Body of pancreas (tissue), 4 donors: ENCODE data around the gene KANSL3. TPM values are rescaled to one million over a fixed set of nuclear protein-coding genes. Genes with fewer than 3 reads are reported as not detected.
"Not testable (repeated sequence)": the region's sequence is repeated elsewhere in the genome, so short reads cannot be mapped to it uniquely, and the experiment has no call there.

Experiments
- ATAC-seq: fragments of 150-250 bp; one replicate; pipeline ENCODE4 v1.9.1; 2016
- DNase-seq, 4 donors: peaks; one replicate each; pipeline ENCODE4 v3.0.0-alpha.2; 2019
- H3K27ac ChIP-seq, 4 donors: fragments of 200-600 bp; sonication (generic); 1 replicate in 3 of 4; 2 replicates in 1 of 4; pipeline versions ENCODE4 v1.5.1 to v1.6.1; 2016 to 2019; ENCODE audit warnings: mild to moderate bottlenecking in 1 of 4, mixed read lengths in 1 of 4, moderate library complexity in 1 of 4
- H3K27me3 ChIP-seq, 2 donors: fragments of 200-600 bp; sonication (generic); one replicate each; pipeline ENCODE4 v1.6.0; 2016; ENCODE audit warnings: mild to moderate bottlenecking in 1 of 2
- H3K36me3 ChIP-seq, 2 donors: fragments of 200-600 bp; sonication (generic); replicated peaks in 1 of 2; 2 replicates each; pipeline ENCODE4 v1.5.1; 2016; ENCODE audit warnings: low read depth in 2 of 2; ENCODE audit not compliant: insufficient read depth in 1 of 2
- H3K4me1 ChIP-seq: fragments of 200-600 bp; sonication (generic); one replicate; pipeline ENCODE4 v1.6.0; 2016
- H3K4me3 ChIP-seq, 2 donors: fragments of 200-600 bp; sonication (generic); 1 replicate in 1 of 2; 2 replicates in 1 of 2; pipeline ENCODE4 v1.5.1; 2016 to 2019
- H3K9me3 ChIP-seq, 3 donors: fragments of 200-600 bp; sonication (generic); 1 replicate in 2 of 3; 2 replicates in 1 of 3; pipeline ENCODE4 v1.5.1; 2016
- POLR2A ChIP-seq, 3 donors: fragments of 450-650 bp; IDR thresholded peaks; one replicate each; pipeline ENCODE4 v1.6.1; 2016; ENCODE audit warnings: antibody characterized with exemption in 3 of 3, mild to moderate bottlenecking in 2 of 3
- WGBS, 2 donors: methylation state at CpG; one replicate each; pipeline ENCODE4 v1.1.5; 2017; 5-methylcytosine and 5-hydroxymethylcytosine counted together
- intact Hi-C: fragments of 100-400 bp; cut with DNase I; formaldehyde crosslinking; loops from one replicate; pipeline ENCODE4 v1.15.1; 2023
- total RNA-seq, 2 donors: library from RNA; depleted of rRNA; stranded (reverse); fragments of >200 nt; gene quantifications; one replicate each; pipeline ENCODE4 v1.1.0, GENCODE V29; 2016
- TF ChIP-seq, protein P1 (sequence below), 7 experiments: fragments of 450-650 bp in 4 of 7; fragments of 200-600 bp in 3 of 7; sonication (generic) in 3 of 7; IDR thresholded peaks; one replicate each; pipeline ENCODE4 v1.5.1; 2016 to 2019; ENCODE audit warnings: antibody characterized with exemption in 7 of 7

KANSL3 gene
- total RNA-seq, 2 donors from 2014 or later = 36.6 to 50.4 TPM

DNA sequence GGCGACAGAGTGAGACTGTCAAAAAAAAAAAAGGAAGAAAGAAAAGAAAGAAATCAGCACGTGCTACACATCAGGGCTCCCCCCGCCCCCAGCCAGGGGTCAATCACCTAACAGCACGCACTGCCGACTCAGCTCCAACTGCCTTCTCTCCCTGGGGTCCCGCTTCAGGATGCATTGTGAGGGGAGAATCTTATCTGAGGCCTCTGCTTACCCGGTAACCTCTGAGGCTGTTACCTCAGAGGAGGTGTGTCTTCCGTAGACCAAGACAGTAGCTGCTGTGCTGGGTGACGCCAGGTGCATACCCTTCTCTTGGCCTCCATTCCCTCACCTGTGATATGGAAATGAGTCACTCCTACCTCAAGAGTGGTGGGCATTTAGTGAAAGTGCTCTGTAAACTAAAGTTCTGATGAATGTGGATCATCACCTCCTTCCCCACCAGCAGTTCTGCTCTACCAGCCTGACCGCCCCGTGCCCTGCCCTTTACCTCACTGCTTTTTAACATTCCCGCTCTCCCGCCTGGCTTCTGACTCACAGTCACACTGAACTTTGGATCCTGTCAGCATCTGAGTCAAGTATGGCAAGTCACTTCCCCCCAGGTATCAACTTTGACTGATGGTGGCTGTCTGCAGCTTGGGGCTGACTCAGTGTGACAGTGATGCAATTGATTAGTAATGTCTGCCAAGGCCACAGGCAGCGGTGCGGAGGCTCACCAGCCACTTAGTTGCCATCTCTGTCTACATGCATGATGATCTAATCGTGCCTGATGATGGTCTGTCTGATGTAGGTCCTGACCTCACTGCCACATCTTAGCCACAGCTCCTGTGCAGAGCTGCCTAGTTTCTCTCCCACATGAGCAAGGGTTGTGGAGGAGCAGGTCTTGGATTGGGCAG lies 81.4 kb downstream of the KANSL3 start:
- no peaks in the 10 kb centered on the region for H3K9me3 ChIP-seq
- TF ChIP-seq POLR2A (IDR thresholded peaks at IDR 0.05) = no peak
- TF ChIP-seq, protein P1, sequence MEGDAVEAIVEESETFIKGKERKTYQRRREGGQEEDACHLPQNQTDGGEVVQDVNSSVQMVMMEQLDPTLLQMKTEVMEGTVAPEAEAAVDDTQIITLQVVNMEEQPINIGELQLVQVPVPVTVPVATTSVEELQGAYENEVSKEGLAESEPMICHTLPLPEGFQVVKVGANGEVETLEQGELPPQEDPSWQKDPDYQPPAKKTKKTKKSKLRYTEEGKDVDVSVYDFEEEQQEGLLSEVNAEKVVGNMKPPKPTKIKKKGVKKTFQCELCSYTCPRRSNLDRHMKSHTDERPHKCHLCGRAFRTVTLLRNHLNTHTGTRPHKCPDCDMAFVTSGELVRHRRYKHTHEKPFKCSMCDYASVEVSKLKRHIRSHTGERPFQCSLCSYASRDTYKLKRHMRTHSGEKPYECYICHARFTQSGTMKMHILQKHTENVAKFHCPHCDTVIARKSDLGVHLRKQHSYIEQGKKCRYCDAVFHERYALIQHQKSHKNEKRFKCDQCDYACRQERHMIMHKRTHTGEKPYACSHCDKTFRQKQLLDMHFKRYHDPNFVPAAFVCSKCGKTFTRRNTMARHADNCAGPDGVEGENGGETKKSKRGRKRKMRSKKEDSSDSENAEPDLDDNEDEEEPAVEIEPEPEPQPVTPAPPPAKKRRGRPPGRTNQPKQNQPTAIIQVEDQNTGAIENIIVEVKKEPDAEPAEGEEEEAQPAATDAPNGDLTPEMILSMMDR (IDR thresholded peaks at IDR 0.05) = no peak
- 76 to 78% methylated on average over 16 of the region's 16 CpGs for WGBS, 2 donors
- no peaks in the 10 kb centered on the region for H3K27me3 ChIP-seq
- DNase-seq = peak in 3 of 4 donors; percentile 42 to 62 (median 43)
- peaks cover 7% of the 10 kb centered on the region for H3K4me1 ChIP-seq
- peak; percentile 57 for ATAC-seq
- intact Hi-C loops = no loop called here
- H3K4me3 ChIP-seq = no peak overlapping the region
- H3K36me3 ChIP-seq = no peaks in the 10 kb centered on the region
- peak overlapping the region in 1 of 4 donors; percentile 3 for H3K27ac ChIP-seq

DNA sequence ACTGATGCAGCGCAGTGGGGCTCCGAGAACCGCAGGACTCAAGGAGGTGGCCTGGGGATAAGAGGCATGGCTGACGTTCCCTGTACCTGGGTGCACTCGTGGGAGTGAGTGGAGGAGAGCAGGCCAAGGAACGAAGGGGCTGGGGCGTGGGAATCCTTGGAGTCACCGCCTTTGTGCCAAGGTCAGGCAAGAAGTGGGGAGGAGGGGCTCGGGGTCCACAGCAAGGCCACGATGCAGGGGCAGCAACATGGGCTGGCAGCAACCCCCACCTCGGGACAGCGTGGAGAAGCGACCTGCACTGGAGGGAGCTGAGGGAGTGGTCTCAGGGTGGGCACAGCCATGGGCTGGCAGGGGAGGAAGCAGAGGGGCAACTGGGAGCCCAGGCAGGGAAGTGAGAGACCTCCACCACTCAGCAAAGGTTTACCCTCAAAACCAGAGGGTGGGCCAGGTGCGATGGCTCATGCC lies 82.9 kb downstream of the KANSL3 start:
- no peak for ATAC-seq
- WGBS, 2 donors = 68 to 81% methylated on average over 14 of the region's 14 CpGs
- intact Hi-C loops = no loop called here

DNA sequence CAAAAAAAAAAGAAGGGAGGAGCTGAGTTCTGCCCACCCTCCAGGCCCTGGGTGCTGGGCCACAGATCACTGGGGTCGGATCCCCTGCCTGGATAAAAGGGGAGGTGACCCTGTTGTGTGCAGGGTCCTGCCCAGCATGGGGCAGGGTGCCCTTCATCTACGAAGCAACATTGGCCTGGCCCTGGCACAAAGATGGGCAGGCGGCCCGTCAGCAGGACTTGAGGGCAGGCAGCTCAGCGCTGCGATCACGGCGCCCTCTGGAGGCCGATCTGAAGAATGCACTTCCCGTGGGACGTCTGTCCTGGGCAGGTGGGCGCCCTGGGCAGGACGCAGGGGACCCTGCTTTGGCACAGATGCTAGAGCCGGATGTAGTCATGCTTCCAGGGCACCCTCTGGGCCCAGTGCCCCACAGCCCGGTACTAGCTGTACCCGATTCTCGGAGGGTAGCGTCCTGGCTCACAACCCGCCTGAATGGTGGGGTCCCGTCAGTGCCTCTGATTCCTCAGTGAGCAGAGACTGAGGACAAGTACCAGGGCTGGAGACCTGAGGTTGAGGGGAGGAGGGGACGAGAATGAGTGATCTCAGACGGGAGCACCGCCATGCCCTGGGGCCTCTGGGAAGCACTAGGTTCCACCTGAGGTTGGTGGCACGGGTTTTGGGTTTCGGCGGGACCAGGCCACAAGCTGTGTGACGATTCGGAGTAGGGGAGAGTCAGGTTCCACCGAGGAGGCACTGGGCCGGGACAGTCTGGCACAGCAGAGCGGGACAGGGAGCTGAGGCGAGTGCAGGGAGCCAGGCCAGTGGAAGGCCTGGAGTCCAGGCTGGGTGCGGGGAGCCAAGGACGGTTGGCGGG lies 83.6 kb downstream of the KANSL3 start:
- DNase-seq = peak; percentile 63 to 78 (median 72)
- H3K27me3 ChIP-seq = no peaks in the 10 kb centered on the region
- no peaks in the 10 kb centered on the region for H3K9me3 ChIP-seq
- peak; percentile 45 for ATAC-seq
- H3K4me3 ChIP-seq = no peak overlapping the region
- no peaks in the 10 kb centered on the region for H3K36me3 ChIP-seq
- TF ChIP-seq, protein P1 (IDR thresholded peaks at IDR 0.05) = peak; percentile 72 to 93 (median 84)
- TF ChIP-seq POLR2A (IDR thresholded peaks at IDR 0.05) = no peak
- peaks cover 17% of the 10 kb centered on the region for H3K4me1 ChIP-seq
- intact Hi-C loops = loop anchor here (5.0 kb wide), 1 partner anchor 248 kb away; no protein-coding TSS in a partner anchor
- 37 to 77% methylated on average over 6 to 35 of the region's 35 CpGs for WGBS, 2 donors
- H3K27ac ChIP-seq = no peak overlapping the region

More for the DNA sequence above, 82.9 kb downstream of the KANSL3 start:
- Histone ChIP-seq H3K27ac (no peak overlapping the region), H3K27me3 (no peaks in the 10 kb centered on the region), H3K9me3 (no peaks in the 10 kb centered on the region), H3K4me1 (peaks cover 10% of the 10 kb centered on the region), H3K4me3 (no peak overlapping the region), H3K36me3 (no peaks in the 10 kb centered on the region)
- DNase-seq = no peak
- TF ChIP-seq, protein P1 (IDR thresholded peaks at IDR 0.05) = no peak
- TF ChIP-seq POLR2A (IDR thresholded peaks at IDR 0.05) = no peak

DNA sequence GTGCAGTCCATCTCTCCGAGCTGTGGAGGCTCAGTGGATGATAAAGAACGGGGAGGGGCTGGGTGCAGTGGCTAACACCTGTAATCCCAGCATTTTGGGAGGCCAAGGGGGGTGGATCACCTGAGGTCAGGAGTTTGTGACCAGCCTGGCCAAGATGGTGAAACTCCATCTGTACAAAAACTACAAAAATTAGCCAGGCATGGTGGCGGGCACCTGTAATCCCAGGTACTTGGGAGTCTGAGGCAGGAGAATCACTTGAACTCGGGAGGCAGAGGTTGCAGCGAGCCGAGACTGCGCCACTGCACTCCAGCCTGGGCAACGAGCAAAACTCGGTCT lies 84.2 kb downstream of the KANSL3 start:
- not testable (repeated sequence) for H3K27ac ChIP-seq, ATAC-seq, DNase-seq, H3K27me3 ChIP-seq, H3K36me3 ChIP-seq, H3K4me3 ChIP-seq, H3K9me3 ChIP-seq
- intact Hi-C loops = loop anchor here (5.0 kb wide), 1 partner anchor 248 kb away; no protein-coding TSS in a partner anchor
- 60 to 86% methylated on average over 3 to 9 of the region's 9 CpGs for WGBS, 2 donors
- peaks cover 19% of the 10 kb centered on the region for H3K4me1 ChIP-seq
